Measurements from ENCODE around the gene AAGAB. TPM values are rescaled to one million over a fixed set of nuclear protein-coding genes. Genes with fewer than 3 reads are reported as not detected.
A peak's percentile ranks its signal among the peaks of the same experiment; 100 is the strongest.

The AAGAB gene
- total RNA-seq, 1 experiment from 2014 or later = 52.0 TPM

DNA sequence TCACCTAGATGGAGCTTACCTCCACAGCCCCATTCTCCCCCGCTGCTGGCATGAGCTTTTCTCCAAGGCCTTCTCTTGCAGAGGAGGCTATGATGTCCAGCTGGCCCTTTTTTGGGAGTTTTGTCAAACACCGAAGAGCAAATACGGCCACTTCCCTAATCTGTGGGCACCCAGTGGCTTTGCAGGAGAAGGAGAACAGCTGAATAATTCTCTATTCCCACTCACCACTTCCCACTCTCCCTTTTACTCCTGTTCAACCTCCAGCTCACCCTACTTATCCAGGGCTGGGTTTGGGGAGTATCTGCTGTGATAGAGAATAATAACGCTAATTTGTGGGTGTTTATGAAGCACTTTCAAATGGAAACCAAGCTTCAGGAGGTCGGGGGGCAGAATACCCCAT lies 93.0 kb downstream of the AAGAB start:
- no peak overlapping the region for H3K27ac ChIP-seq (ENCODE audit: low read depth, low read length)
- no peak for TF ChIP-seq JUND (IDR thresholded peaks at IDR 0.05)
- TF ChIP-seq ZNF274 (IDR thresholded peaks at IDR 0.05; ENCODE audit: low read depth, low read length) = no peak
- TF ChIP-seq CTCF (IDR thresholded peaks at IDR 0.05 in 2 of 3, conservative IDR thresholded peaks at IDR 0.05 in 1 of 3; ENCODE audit: borderline replicate concordance in 1 of 3, insufficient read depth in 1 of 3, low read depth in 2 of 3, low read length in 2 of 3) = no peak
- no peak for TF ChIP-seq YY1 (IDR thresholded peaks at IDR 0.05; ENCODE audit: extremely low read depth, insufficient replicate concordance, low read depth, low read length)
- no peak for TF ChIP-seq CEBPB (IDR thresholded peaks at IDR 0.05; ENCODE audit: low read depth)
- TF ChIP-seq TCF7L2 (IDR thresholded peaks at IDR 0.05; ENCODE audit: borderline replicate concordance, extremely low read depth, insufficient read depth, insufficient read length) = no peak
- TF ChIP-seq SRF (IDR thresholded peaks at IDR 0.05; ENCODE audit: low read depth) = no peak
- no peak for TF ChIP-seq SIN3A (IDR thresholded peaks at IDR 0.05; ENCODE audit: low read depth)
- TF ChIP-seq POLR2AphosphoS5 (IDR thresholded peaks at IDR 0.05; ENCODE audit: low read depth, low read length) = no peak
- TF ChIP-seq POLR2A (IDR thresholded peaks at IDR 0.05; ENCODE audit: borderline replicate concordance, extremely low read depth, insufficient read depth, insufficient read length) = no peak
- TF ChIP-seq EGR1 (IDR thresholded peaks at IDR 0.05; ENCODE audit: low read depth) = no peak
- TF ChIP-seq SP1 (IDR thresholded peaks at IDR 0.05; ENCODE audit: low read depth) = no peak
- TF ChIP-seq FOSL1 (IDR thresholded peaks at IDR 0.05; ENCODE audit: low read depth) = no peak
- no peak for TF ChIP-seq CBX3 (IDR thresholded peaks at IDR 0.05; ENCODE audit: low read depth)
- peak overlapping the region; percentile 15 for H3K4me2 ChIP-seq (ENCODE audit: low read length)
- no TSS peak for BruUV-seq (replicated peaks)
- H3K9me2 ChIP-seq (ENCODE audit: insufficient read depth) = no peaks in the 10 kb centered on the region
- intact Hi-C loops (cut with micrococcal nuclease) = no loop called here
- POLR2A ChIA-PET = interaction anchor here (1.2 kb wide), 1 partner anchor 137 kb away, joined by 3 read pairs; no protein-coding TSS in a partner anchor
- peaks cover 16 to 90% of the 10 kb centered on the region in 2 experiments for H3K4me1 ChIP-seq (ENCODE audit: control insufficient read depth in 1 of 2, insufficient read depth in 2 of 2, low read length in 2 of 2)
- CTCF ChIA-PET = no interaction called here
- no peak for ATAC-seq
- H3K9ac ChIP-seq (ENCODE audit: low read length) = no peak overlapping the region
- no peaks in the 10 kb centered on the region for H3K27me3 ChIP-seq (ENCODE audit: insufficient read depth, low read length)
- RAD21 ChIA-PET (ENCODE audit: low non-redundant PET in 1 of 2, low total read pairs in 2 of 2, uncharacterized antibody in 2 of 2, unreplicated experiment in 2 of 2) = no interaction called here
- peaks cover 92% of the 10 kb centered on the region for H3K79me2 ChIP-seq (ENCODE audit: insufficient read depth, low read length)
- no peaks in the 10 kb centered on the region for H4K20me1 ChIP-seq (ENCODE audit: insufficient read depth)
- H3K9me3 ChIP-seq (ENCODE audit: control insufficient read depth in 1 of 2, insufficient read depth in 1 of 2, low read depth in 1 of 2, low read length in 2 of 2) = peaks cover 0 to under 1% of the 10 kb centered on the region in 2 experiments; a peak in 1 of 4 replicates
- H3K4me3 ChIP-seq (replicated peaks in 1 of 2; ENCODE audit: low read depth in 1 of 2, low read length in 2 of 2) = no peak overlapping the region
- DNase-seq (ENCODE audit: low read depth, low spot score) = no peak
- H2AFZ ChIP-seq (ENCODE audit: low read depth, low read length, poor library complexity, severe bottlenecking) = no peak overlapping the region
- peaks cover 0 to 25% of the 10 kb centered on the region in 2 experiments; a peak in 2 of 4 replicates for H3K36me3 ChIP-seq (ENCODE audit: control insufficient read depth in 1 of 2, insufficient read depth in 2 of 2, low read length in 2 of 2)

Measured in HCT116 (cell line).